T-cell (primary cell): Measurements from ENCODE around the gene CCDC61. TPM values are rescaled to one million over a fixed set of nuclear protein-coding genes. Genes with fewer than 3 reads are reported as not detected.
A peak's percentile ranks its signal among the peaks of the same experiment; 100 is the strongest.

Source experiments
- ATAC-seq, 4 experiments: fragments of 200-7000 bp in 3 of 4; fragments of 150-1000 bp in 1 of 4; cut with Tn5 transposase; replicated peaks in 1 of 4; 1 replicate in 3 of 4; 2 replicates in 1 of 4; pipeline ENCODE4 v1.10.0; 2021; ENCODE audit warnings: moderate library complexity in 3 of 4, mild to moderate bottlenecking in 2 of 4, moderate number of reproducible peaks in 1 of 4
- CTCF ChIA-PET, 2 donors: fragments of 300-600 bp; sonication (Branson Sonifier 250); formaldehyde crosslinking; loops; one replicate each; lab custom pipeline; 2022; ENCODE audit warnings: antibody characterized with exemption in 2 of 2; lab: Charles Lee
- POLR2A ChIA-PET, 2 donors: fragments of 300-600 bp; sonication (Branson Sonifier 250); formaldehyde crosslinking; loops; one replicate each; lab custom pipeline; 2022; ENCODE audit warnings: antibody characterized with exemption in 2 of 2; lab: Charles Lee
- DNase-seq, 35 experiments: peaks; one replicate each; pipeline versions ENCODE4 v3.0.0 to v3.0.0-alpha.2; 2013 to 2023
- H3K27ac ChIP-seq: one replicate; pipeline ENCODE4 v1.5.1; 2013; ENCODE audit warnings: low read length
- H3K27me3 ChIP-seq, 2 experiments: replicated peaks in 1 of 2; 1 replicate in 1 of 2; 2 replicates in 1 of 2; pipeline versions ENCODE4 v1.6.1 to v1.7.0; 2013; ENCODE audit warnings: low read length in 1 of 2, mixed read lengths in 1 of 2; ENCODE audit not compliant: control insufficient read depth in 2 of 2, insufficient read depth in 2 of 2; ENCODE audit errors: extremely low read depth in 1 of 2
- H3K36me3 ChIP-seq, 2 donors: 1 replicate in 1 of 2; 2 replicates in 1 of 2; pipeline versions ENCODE4 v1.6.1 to v1.7.0; 2013; ENCODE audit warnings: low read length in 1 of 2; ENCODE audit not compliant: control insufficient read depth in 2 of 2, insufficient read depth in 1 of 2; ENCODE audit errors: extremely low read depth in 1 of 2
- H3K4me1 ChIP-seq, 2 experiments: 1 replicate in 1 of 2; 2 replicates in 1 of 2; pipeline versions ENCODE4 v1.6.1 to v1.7.0; 2013; ENCODE audit warnings: low read length in 2 of 2, mixed read lengths in 1 of 2; ENCODE audit not compliant: insufficient read depth in 2 of 2, control insufficient read depth in 1 of 2; ENCODE audit errors: extremely low read depth in 1 of 2
- H3K4me3 ChIP-seq, 2 donors: 1 replicate in 1 of 2; 2 replicates in 1 of 2; pipeline versions ENCODE4 v1.5.1 to v1.7.0; 2013; ENCODE audit warnings: mild to moderate bottlenecking in 2 of 2, low read length in 1 of 2, moderate library complexity in 1 of 2; ENCODE audit not compliant: control insufficient read depth in 1 of 2; ENCODE audit errors: extremely low read depth in 1 of 2
- H3K9me3 ChIP-seq: 2 replicates; pipeline ENCODE4 v1.7.0; 2013
- H3K27ac Mint-ChIP-seq, 2 donors: one replicate each; pipeline ENCODE4 v1.8.0; 2020 to 2021; ENCODE audit warnings: mild to moderate bottlenecking in 2 of 2, mixed read lengths in 2 of 2
- H3K27me3 Mint-ChIP-seq, 2 donors: one replicate each; pipeline ENCODE4 v1.8.0; 2021 to 2022; ENCODE audit warnings: mixed read lengths in 2 of 2
- H3K36me3 Mint-ChIP-seq: one replicate; pipeline ENCODE4 v1.8.0; 2021; ENCODE audit warnings: mixed read lengths
- H3K4me1 Mint-ChIP-seq, 3 donors: one replicate each; pipeline ENCODE4 v1.8.0; 2020 to 2022; ENCODE audit warnings: mixed read lengths in 3 of 3, mild to moderate bottlenecking in 1 of 3
- H3K4me3 Mint-ChIP-seq, 3 donors: one replicate each; pipeline ENCODE4 v1.8.0; 2020 to 2022; ENCODE audit warnings: mild to moderate bottlenecking in 3 of 3, mixed read lengths in 3 of 3, moderate library complexity in 3 of 3
- H3K9me3 Mint-ChIP-seq, 3 donors: one replicate each; pipeline ENCODE4 v1.8.0; 2020 to 2022; ENCODE audit warnings: mixed read lengths in 3 of 3
- WGBS: methylation state at CpG from one replicate; pipeline ENCODE4 v1.1.5; 2013; ENCODE audit warnings: missing lambda C conversion rate; ENCODE audit not compliant: insufficient coverage; 5-methylcytosine and 5-hydroxymethylcytosine counted together
- total RNA-seq, 35 experiments: library from RNA in 6 of 35; stranded (reverse) in 6 of 35; fragments of 120-200 nt in 1 of 35; gene quantifications; one replicate each; pipeline versions ENCODE4 v1.2.1 to v1.2.4 and lab custom pipeline; 2013 to 2026

CCDC61 gene
- total RNA-seq (10 to 100 TPM; 18.3 to 42.9 (median 39.4) TPM), total RNA-seq (lab: John Stamatoyannopoulos, UW) (3.0 to 18.6 (median 9.5) reads per million in 29 experiments)
- total RNA-seq (2013), result 12.3 TPM

- Mint-ChIP-seq H3K36me3 (peaks cover 10% of the 10 kb centered on the region), H3K4me3 (peak within 1 kb of the TSS in 1 of 3 donors; percentile 35), H3K27ac (no peak within 1 kb of the TSS), H3K9me3 (no peaks in the 10 kb centered on the region), H3K4me1 (peaks cover 15 to 22% (median 17%) of the 10 kb centered on the region in 3 donors), H3K27me3 (peaks cover 5 to 9% of the 10 kb centered on the region in 2 donors)
- H3K27ac ChIP-seq, result peak within 1 kb of the TSS; percentile 70
- no peaks in the 10 kb centered on the region for H3K9me3 ChIP-seq
- WGBS, result 0% methylated on average over 13 of the region's 34 CpGs
- DNase-seq (peak; percentile 89 to 98 (median 94)), ATAC-seq (peak; percentile 93 to 96 (median 95))
- H3K4me1 ChIP-seq, result peaks cover 9 to 28% of the 10 kb centered on the region in 2 experiments
- no peaks in the 10 kb centered on the region for H3K27me3 ChIP-seq
- POLR2A ChIA-PET, result interaction anchor here in 1 of 2 donors (0.6 kb wide), 1 partner anchor 22 kb away, joined by 3 read pairs; no protein-coding TSS in a partner anchor
- H3K36me3 ChIP-seq, result no peaks in the 10 kb centered on the region
- peak within 1 kb of the TSS; percentile 90 to 91 for H3K4me3 ChIP-seq
- CTCF ChIA-PET, result interaction anchor here (0.6 to 1.8 kb wide), 6 partner anchors 14 to 226 kb away, joined by 3 to 7 read pairs (median 4); partner anchors contain the start of genes MYPOP (in 1 of the 2), SIX5 (in 1 of the 2) and SYMPK (in 1 of the 2)
Observed at GRCh38 chr19:45994998-45995714, at the start of gene CCDC61. TSS of gene CCDC61 (plus strand) at chr19:45995467. CDS start at chr19:46003019, 7,552 bp downstream.

- WGBS, result no CpG with 5 or more reads among the region's 1 CpG
- DNase-seq (no peak), ATAC-seq (no peak)
- CTCF ChIA-PET, result no interaction called here
- Histone ChIP-seq H3K4me3 (no peak overlapping the region), H3K9me3 (no peaks in the 10 kb centered on the region), H3K36me3 (no peaks in the 10 kb centered on the region), H3K27ac (no peak overlapping the region), H3K27me3 (peaks cover 3 to 43% of the 10 kb centered on the region in 2 experiments), H3K4me1 (peaks cover under 1 to 6% of the 10 kb centered on the region in 2 experiments)
- H3K27ac Mint-ChIP-seq, result no peak overlapping the region
- POLR2A ChIA-PET, result interaction anchor here in 1 of 2 donors (0.7 kb wide), 1 partner anchor 13 kb away, joined by 3 read pairs; no protein-coding TSS in a partner anchor
- H3K27me3 Mint-ChIP-seq, result peaks cover 22 to 42% of the 10 kb centered on the region in 2 donors
- H3K36me3 Mint-ChIP-seq, result no peaks in the 10 kb centered on the region
- H3K9me3 Mint-ChIP-seq, result no peaks in the 10 kb centered on the region
- peaks cover 1 to 7% (median 7%) of the 10 kb centered on the region in 3 donors for H3K4me1 Mint-ChIP-seq
- no peak overlapping the region for H3K4me3 Mint-ChIP-seq
Observed at GRCh38 chr19:45947926-45948325, 47.3 kb upstream of the CCDC61 start.

- peaks cover 3 to 55% of the 10 kb centered on the region in 2 experiments for H3K27me3 ChIP-seq
- no peaks in the 10 kb centered on the region for H3K36me3 ChIP-seq
- peak in 1 of 4 experiments; percentile 20 for ATAC-seq
- Mint-ChIP-seq H3K4me3 (peak overlapping the region; percentile 17 to 77 (median 65)), H3K36me3 (no peaks in the 10 kb centered on the region), H3K4me1 (peaks cover 7 to 12% (median 11%) of the 10 kb centered on the region in 3 donors), H3K27ac (no peak overlapping the region), H3K27me3 (peaks cover 28 to 50% of the 10 kb centered on the region in 2 donors), H3K9me3 (peaks cover 0 to 6% (median 0%) of the 10 kb centered on the region in 3 donors)
- peaks cover 2 to 10% of the 10 kb centered on the region in 2 experiments for H3K4me1 ChIP-seq
- ChIA-PET POLR2A (no interaction called here), CTCF (no interaction called here)
- no peak overlapping the region for H3K4me3 ChIP-seq
- WGBS, result 67% methylated on average over 3 of the region's 8 CpGs
- no peaks in the 10 kb centered on the region for H3K9me3 ChIP-seq
- H3K27ac ChIP-seq, result no peak overlapping the region
- no peak for DNase-seq
Observed at GRCh38 chr19:45952341-45952685, 43.0 kb upstream of the CCDC61 start.

- CTCF ChIA-PET, result no interaction called here
Observed at GRCh38 chr19:45952686-45953505, 42.4 kb upstream of the CCDC61 start.

GRCh38 chr19:45953676-45954075 is 41.6 kb upstream of the CCDC61 start:
- H3K4me1 Mint-ChIP-seq, result peaks cover 7 to 12% (median 11%) of the 10 kb centered on the region in 3 donors
- ChIA-PET POLR2A (no interaction called here), CTCF (interaction anchor here in 1 of 2 donors (0.7 kb wide), 1 partner anchor 254 kb away, joined by 7 read pairs; no protein-coding TSS in a partner anchor)
- H3K36me3 Mint-ChIP-seq, result no peaks in the 10 kb centered on the region
- H3K27me3 ChIP-seq, result peaks cover 3 to 59% of the 10 kb centered on the region in 2 experiments
- no peaks in the 10 kb centered on the region for H3K36me3 ChIP-seq
- H3K4me3 Mint-ChIP-seq, result peak overlapping the region in 1 of 3 donors; percentile 77
- no peaks in the 10 kb centered on the region for H3K9me3 ChIP-seq
- 94% methylated on average over 7 of the region's 8 CpGs for WGBS
- H3K9me3 Mint-ChIP-seq, result peaks cover 0 to 6% (median 0%) of the 10 kb centered on the region in 3 donors
- DNase-seq, result no peak
- no peak overlapping the region for H3K27ac Mint-ChIP-seq
- no peak overlapping the region for H3K4me3 ChIP-seq
- H3K27ac ChIP-seq, result no peak overlapping the region
- H3K4me1 ChIP-seq, result peaks cover 2 to 10% of the 10 kb centered on the region in 2 experiments
- no peak for ATAC-seq
- H3K27me3 Mint-ChIP-seq, result peaks cover 34 to 49% of the 10 kb centered on the region in 2 donors

More at GRCh38 chr19:45952686-45953505, 42.4 kb upstream of the CCDC61 start:
- peaks cover 7 to 12% (median 11%) of the 10 kb centered on the region in 3 donors for H3K4me1 Mint-ChIP-seq
- Histone ChIP-seq H3K27ac (no peak overlapping the region), H3K9me3 (no peaks in the 10 kb centered on the region), H3K4me1 (peaks cover 2 to 10% of the 10 kb centered on the region in 2 experiments), H3K4me3 (peak overlapping the region; percentile 24 to 46), H3K36me3 (no peaks in the 10 kb centered on the region), H3K27me3 (peaks cover 0 to 55% of the 10 kb centered on the region in 2 experiments)
- H3K36me3 Mint-ChIP-seq, result no peaks in the 10 kb centered on the region
- WGBS, result 10% methylated on average over 28 of the region's 43 CpGs
- POLR2A ChIA-PET, result no interaction called here
- H3K27me3 Mint-ChIP-seq, result peaks cover 28 to 48% of the 10 kb centered on the region in 2 donors
- H3K27ac Mint-ChIP-seq, result no peak overlapping the region
- DNase-seq, result peak in 18 of 35 experiments; percentile 8 to 67 (median 26)
- peaks cover 0 to 6% (median 0%) of the 10 kb centered on the region in 3 donors for H3K9me3 Mint-ChIP-seq
- ATAC-seq, result peak in 3 of 4 experiments; percentile 48 to 66 (median 54)
- peak overlapping the region; percentile 65 to 77 (median 71) for H3K4me3 Mint-ChIP-seq
